ENCODE results near the gene PPP1R12C. TPM values are rescaled to one million over a fixed set of nuclear protein-coding genes. Genes with fewer than 3 reads are reported as not detected.
"Not testable (repeated sequence)": the region's sequence is repeated elsewhere in the genome, so short reads cannot be mapped to it uniquely, and the experiment has no call there.

PPP1R12C gene
- polyA plus RNA-seq, 1 experiment = 50.8 TPM

DNA sequence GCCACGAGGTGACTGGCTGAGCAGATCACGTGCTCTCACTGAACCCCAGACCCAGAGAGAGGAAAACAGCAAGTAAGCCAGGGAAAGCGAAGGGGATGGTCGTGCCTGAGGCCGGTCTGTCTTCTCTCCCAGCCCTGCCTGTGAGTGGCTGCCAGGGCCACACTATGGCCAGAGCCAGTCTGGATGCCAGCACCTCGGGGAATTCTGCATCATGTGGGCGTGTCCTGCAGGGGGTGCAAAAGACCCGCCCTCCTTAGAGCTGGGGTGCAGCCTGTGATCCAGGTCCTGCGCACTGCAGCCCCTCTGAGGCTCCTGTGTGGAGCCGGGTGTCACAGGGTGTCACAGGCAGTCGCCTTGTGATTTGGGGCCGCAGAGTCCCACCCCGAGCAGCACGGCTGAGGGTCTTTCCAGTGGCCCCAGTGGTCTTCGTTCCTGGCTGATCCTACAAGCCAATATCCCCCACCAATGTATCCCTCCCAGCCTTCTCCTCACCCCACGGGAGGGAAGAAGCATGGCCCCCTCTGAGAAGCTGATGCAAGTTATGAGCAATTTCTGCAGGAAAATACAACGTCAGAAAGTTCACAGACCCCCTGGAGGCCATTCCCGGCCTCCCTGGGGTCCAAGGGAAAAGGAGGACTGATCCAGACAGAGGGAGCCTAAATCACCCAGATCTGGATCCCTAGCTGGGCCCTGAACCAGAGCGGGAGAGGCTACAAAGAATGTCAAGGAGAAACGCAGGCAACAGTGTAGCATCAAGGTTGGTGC, 7.7 kb downstream of the PPP1R12C start:
- Histone ChIP-seq H3K36me3 (ENCODE audit: control insufficient read depth, insufficient read depth, low read length) (peaks cover 12% of the 10 kb centered on the region), H3K27me3 (ENCODE audit: control insufficient read depth, insufficient read depth, low read length) (no peaks in the 10 kb centered on the region), H3K4me3 (ENCODE audit: low read depth, low read length) (no peak overlapping the region)
- DNase-seq (ENCODE audit: low read depth) = no peak
- ChIA-PET CTCF (no interaction called here), POLR2A (no interaction called here)
- TF ChIP-seq, protein P1, sequence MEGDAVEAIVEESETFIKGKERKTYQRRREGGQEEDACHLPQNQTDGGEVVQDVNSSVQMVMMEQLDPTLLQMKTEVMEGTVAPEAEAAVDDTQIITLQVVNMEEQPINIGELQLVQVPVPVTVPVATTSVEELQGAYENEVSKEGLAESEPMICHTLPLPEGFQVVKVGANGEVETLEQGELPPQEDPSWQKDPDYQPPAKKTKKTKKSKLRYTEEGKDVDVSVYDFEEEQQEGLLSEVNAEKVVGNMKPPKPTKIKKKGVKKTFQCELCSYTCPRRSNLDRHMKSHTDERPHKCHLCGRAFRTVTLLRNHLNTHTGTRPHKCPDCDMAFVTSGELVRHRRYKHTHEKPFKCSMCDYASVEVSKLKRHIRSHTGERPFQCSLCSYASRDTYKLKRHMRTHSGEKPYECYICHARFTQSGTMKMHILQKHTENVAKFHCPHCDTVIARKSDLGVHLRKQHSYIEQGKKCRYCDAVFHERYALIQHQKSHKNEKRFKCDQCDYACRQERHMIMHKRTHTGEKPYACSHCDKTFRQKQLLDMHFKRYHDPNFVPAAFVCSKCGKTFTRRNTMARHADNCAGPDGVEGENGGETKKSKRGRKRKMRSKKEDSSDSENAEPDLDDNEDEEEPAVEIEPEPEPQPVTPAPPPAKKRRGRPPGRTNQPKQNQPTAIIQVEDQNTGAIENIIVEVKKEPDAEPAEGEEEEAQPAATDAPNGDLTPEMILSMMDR (IDR thresholded peaks at IDR 0.05; ENCODE audit: insufficient read depth, low read depth, low read length) = no peak

DNA sequence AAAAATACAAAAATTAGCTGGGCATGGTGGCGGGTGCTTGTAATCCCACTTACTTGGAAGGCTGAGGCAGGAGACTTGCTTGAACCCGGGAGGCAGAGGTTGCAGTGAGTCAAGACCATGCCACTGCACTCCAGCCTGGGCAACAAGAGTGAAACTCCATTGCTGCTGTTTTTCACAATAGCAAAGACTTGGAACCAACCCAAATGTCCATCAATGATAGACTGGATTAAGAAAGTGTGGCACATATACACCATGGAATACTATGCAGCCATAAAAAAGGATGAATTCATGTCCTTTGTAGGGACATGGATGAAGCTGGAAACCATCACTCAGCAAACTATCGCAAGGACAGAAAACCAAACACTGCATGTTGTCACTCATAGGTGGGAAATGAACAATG, 10.2 kb downstream of the PPP1R12C start:
- H3K4me3 ChIP-seq (ENCODE audit: low read depth, low read length); DNase-seq (ENCODE audit: low read depth); H3K27me3 ChIP-seq (ENCODE audit: control insufficient read depth, insufficient read depth, low read length); POLR2A ChIA-PET: not testable (repeated sequence)
- CTCF ChIA-PET = interaction anchor here (0.6 to 3.1 kb wide), 2 partner anchors 19 to 450 kb away, joined by 3 to 15 read pairs; no protein-coding TSS in a partner anchor
- peaks cover 16% of the 10 kb centered on the region for H3K36me3 ChIP-seq (ENCODE audit: control insufficient read depth, insufficient read depth, low read length)

DNA sequence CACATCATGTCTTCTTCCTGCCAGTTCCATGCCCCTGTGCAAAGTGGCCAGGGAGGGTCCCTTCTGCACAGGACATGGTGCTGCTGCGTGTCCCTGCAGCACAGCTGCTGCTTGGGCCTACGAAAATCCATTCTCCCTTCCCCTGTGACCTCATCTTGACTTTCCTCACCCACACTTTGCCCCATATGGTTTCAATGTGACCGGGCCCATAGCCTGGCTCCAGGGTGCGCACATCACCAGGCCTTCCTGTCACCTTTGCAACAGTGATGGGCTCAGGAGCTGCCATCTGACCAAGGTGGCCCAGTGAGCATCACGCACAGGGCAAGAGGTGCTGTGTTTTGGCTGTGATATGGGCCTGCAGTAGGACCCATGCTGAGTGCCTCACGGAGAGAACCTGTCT, 10.8 kb downstream of the PPP1R12C start:
- Histone ChIP-seq H3K27me3 (ENCODE audit: control insufficient read depth, insufficient read depth, low read length) (no peaks in the 10 kb centered on the region), H3K4me3 (ENCODE audit: low read depth, low read length) (no peak overlapping the region), H3K36me3 (ENCODE audit: control insufficient read depth, insufficient read depth, low read length) (peaks cover 15% of the 10 kb centered on the region)
- TF ChIP-seq, protein P1 (IDR thresholded peaks at IDR 0.05; ENCODE audit: insufficient read depth, low read depth, low read length) = no peak
- ChIA-PET CTCF (interaction anchor here (0.6 to 3.1 kb wide), 2 partner anchors 18 to 449 kb away, joined by 3 to 15 read pairs; no protein-coding TSS in a partner anchor), POLR2A (no interaction called here)
- DNase-seq (ENCODE audit: low read depth) = no peak

DNA sequence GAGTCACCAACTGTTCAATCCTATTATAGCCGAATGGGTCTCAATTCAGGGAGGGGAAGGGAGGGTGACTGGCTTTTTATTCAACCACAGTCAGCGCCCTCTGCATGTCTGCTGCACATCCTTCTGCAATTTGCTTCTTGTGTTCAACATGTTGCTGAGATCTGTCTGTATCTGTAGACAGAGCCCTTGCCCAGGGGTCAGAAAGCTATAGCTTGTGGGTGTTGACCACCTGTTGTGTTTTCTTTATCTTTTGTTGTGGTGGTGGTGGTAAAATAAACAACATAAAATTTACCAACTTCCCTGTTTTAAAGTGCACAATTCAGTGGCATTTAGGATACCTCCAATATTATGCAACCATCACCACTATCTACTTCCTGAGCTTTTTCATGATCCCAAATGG, 12.2 kb downstream of the PPP1R12C start:
- ChIA-PET CTCF (no interaction called here), POLR2A (no interaction called here)
- TF ChIP-seq, protein P1 (IDR thresholded peaks at IDR 0.05; ENCODE audit: insufficient read depth, low read depth, low read length) = no peak
- Histone ChIP-seq H3K4me3 (ENCODE audit: low read depth, low read length) (no peak overlapping the region), H3K36me3 (ENCODE audit: control insufficient read depth, insufficient read depth, low read length) (peaks cover 18% of the 10 kb centered on the region), H3K27me3 (ENCODE audit: control insufficient read depth, insufficient read depth, low read length) (no peaks in the 10 kb centered on the region)
- DNase-seq (ENCODE audit: low read depth) = no peak

DNA sequence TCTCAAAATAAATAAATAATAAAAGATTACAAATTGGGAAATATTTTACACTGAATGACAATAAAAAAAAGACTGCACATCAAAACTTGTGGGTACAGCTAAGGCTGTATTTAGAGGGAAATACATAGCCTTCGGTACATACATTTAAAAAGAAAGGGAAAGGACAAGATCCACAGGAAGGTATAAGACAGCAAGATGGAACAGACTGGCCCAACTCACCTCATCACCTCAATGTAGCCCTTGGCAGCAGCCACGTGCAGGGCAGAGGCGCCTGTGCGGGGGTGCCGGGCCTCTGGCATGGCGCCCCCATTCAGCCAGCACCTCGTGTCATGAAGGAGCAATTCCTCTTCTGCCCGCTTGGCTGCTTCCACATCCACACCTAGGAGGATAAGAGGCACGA, 14.2 kb downstream of the PPP1R12C start:
- DNase-seq (ENCODE audit: low read depth) = no peak
- Histone ChIP-seq H3K4me3 (ENCODE audit: low read depth, low read length) (no peak overlapping the region), H3K36me3 (ENCODE audit: control insufficient read depth, insufficient read depth, low read length) (peaks cover 29% of the 10 kb centered on the region), H3K27me3 (ENCODE audit: control insufficient read depth, insufficient read depth, low read length) (no peaks in the 10 kb centered on the region)
- ChIA-PET POLR2A (no interaction called here), CTCF (interaction anchor here (6.8 kb wide), 1 partner anchor 15 kb away, joined by 40 read pairs; no protein-coding TSS in a partner anchor)
- TF ChIP-seq, protein P1 (IDR thresholded peaks at IDR 0.05; ENCODE audit: insufficient read depth, low read depth, low read length) = no peak
